ENCODE measurements around the gene TRIM59.
A peak's percentile ranks its signal among the peaks of the same experiment; 100 is the strongest.

Gene TRIM59

GRCh38 chr3:160480931-160481330 lies 31.3 kb upstream of the TRIM59 start:
- H3K4me3 ChIP-seq (ENCODE audit: low read depth, low read length): no peak overlapping the region
- in situ Hi-C loops (cut with HindIII; ENCODE audit: low sequenced_read_pairs): no loop called here
- DNase-seq (ENCODE audit: low read depth, low spot score): no peak
- no peak for TF ChIP-seq CTCF (IDR thresholded peaks at IDR 0.05; ENCODE audit: low read depth, low read length)

- in situ Hi-C loops (cut with HindIII; ENCODE audit: low sequenced_read_pairs): no loop called here
- DNase-seq (ENCODE audit: low read depth, low spot score): no peak
- H3K4me3 ChIP-seq (ENCODE audit: low read depth, low read length): no peak overlapping the region
- TF ChIP-seq CTCF (IDR thresholded peaks at IDR 0.05; ENCODE audit: low read depth, low read length): no peak
These were observed 29.8 kb upstream of the TRIM59 start for GRCh38 chr3:160479376-160479775.

- DNase-seq (ENCODE audit: low read depth, low spot score): peak; percentile 48
- in situ Hi-C loops (cut with HindIII; ENCODE audit: low sequenced_read_pairs): no loop called here
- no peak for TF ChIP-seq CTCF (IDR thresholded peaks at IDR 0.05; ENCODE audit: low read depth, low read length)
- H3K4me3 ChIP-seq (ENCODE audit: low read depth, low read length): no peak overlapping the region
These were observed 28.8 kb upstream of the TRIM59 start for GRCh38 chr3:160478338-160478737.

GRCh38 chr3:160477750-160478149 lies 28.2 kb upstream of the TRIM59 start:
- TF ChIP-seq CTCF (IDR thresholded peaks at IDR 0.05; ENCODE audit: low read depth, low read length): no peak
- no peak overlapping the region for H3K4me3 ChIP-seq (ENCODE audit: low read depth, low read length)
- in situ Hi-C loops (cut with HindIII; ENCODE audit: low sequenced_read_pairs): no loop called here
- DNase-seq (ENCODE audit: low read depth, low spot score): no peak

GRCh38 chr3:160475884-160476283 lies 26.3 kb upstream of the TRIM59 start:
- in situ Hi-C loops (cut with HindIII; ENCODE audit: low sequenced_read_pairs): no loop called here
- DNase-seq (ENCODE audit: low read depth, low spot score): no peak
- no peak for TF ChIP-seq CTCF (IDR thresholded peaks at IDR 0.05; ENCODE audit: low read depth, low read length)
- H3K4me3 ChIP-seq (ENCODE audit: low read depth, low read length): no peak overlapping the region

GRCh38 chr3:160475153-160475552 lies 25.6 kb upstream of the TRIM59 start:
- no peak for TF ChIP-seq CTCF (IDR thresholded peaks at IDR 0.05; ENCODE audit: low read depth, low read length)
- no peak for DNase-seq (ENCODE audit: low read depth, low spot score)
- H3K4me3 ChIP-seq (ENCODE audit: low read depth, low read length): no peak overlapping the region
- in situ Hi-C loops (cut with HindIII; ENCODE audit: low sequenced_read_pairs): no loop called here

GRCh38 chr3:160474416-160474838 lies 24.8 kb upstream of the TRIM59 start:
- in situ Hi-C loops (cut with HindIII; ENCODE audit: low sequenced_read_pairs): no loop called here
- peak; percentile 77 for DNase-seq (ENCODE audit: low read depth, low spot score)
- no peak for TF ChIP-seq CTCF (IDR thresholded peaks at IDR 0.05; ENCODE audit: low read depth, low read length)
- no peak overlapping the region for H3K4me3 ChIP-seq (ENCODE audit: low read depth, low read length)
